Measurements from ENCODE around the gene SREBF2.

- TF ChIP-seq CTCF (IDR thresholded peaks at IDR 0.05; ENCODE audit: extremely low read depth in 1 of 2, insufficient read depth in 1 of 2, low read depth in 1 of 2, low read length in 2 of 2) (no peak), EZH2 (IDR thresholded peaks at IDR 0.05; ENCODE audit: borderline replicate concordance, low read depth, low read length, severe bottlenecking) (no peak), POLR2A (IDR thresholded peaks at IDR 0.05; ENCODE audit: low read depth, low read length) (no peak), MYC (IDR thresholded peaks at IDR 0.05; ENCODE audit: low read depth, low read length) (no peak), MAX (IDR thresholded peaks at IDR 0.05; ENCODE audit: insufficient read depth, insufficient read length) (no peak)
These were observed 915 bp upstream of the SREBF2 start for GRCh38 chr22:41831828-41832552.

Measured in endothelial cell of umbilical vein (primary cell).